ENCODE measurements around the gene C11orf98. TPM values are rescaled to one million over a fixed set of nuclear protein-coding genes. Genes with fewer than 3 reads are reported as not detected.

Gene C11orf98
- total RNA-seq, 1 donor from 2014 or later: 107 TPM

GRCh38 chr11:62667460-62667859 lies 2.5 kb upstream of the C11orf98 start:
- H3K9me3 Mint-ChIP-seq: no peaks in the 10 kb centered on the region
- intact Hi-C loops (cut with micrococcal nuclease): no loop called here
- ATAC-seq (ENCODE audit: low read depth): no peak
- ChIA-PET POLR2A (interaction anchor here (0.7 to 12.8 kb wide), 16 partner anchors 10 to 223 kb away, joined by 3 to 400 read pairs (median 12); partner anchors contain the start of genes BSCL2, EEF1G, GANAB and GNG3), CTCF (interaction anchor here (1.5 kb wide), 1 partner anchor 27 kb away, joined by 6 read pairs; no protein-coding TSS in a partner anchor)
- TF ChIP-seq CTCF (IDR thresholded peaks at IDR 0.05): no peak
- peak overlapping the region; percentile 88 for H3K27ac Mint-ChIP-seq
- H3K27me3 Mint-ChIP-seq: no peaks in the 10 kb centered on the region
- peaks cover 49% of the 10 kb centered on the region for H3K36me3 Mint-ChIP-seq (ENCODE audit: low read depth)
- H3K4me1 Mint-ChIP-seq: peaks cover 63% of the 10 kb centered on the region
- no peak for DNase-seq
- peak overlapping the region; percentile 97 for H3K4me3 Mint-ChIP-seq

- Mint-ChIP-seq H3K36me3 (ENCODE audit: low read depth) (peaks cover 45% of the 10 kb centered on the region), H3K4me1 (peaks cover 56% of the 10 kb centered on the region), H3K9me3 (no peaks in the 10 kb centered on the region), H3K27ac (peak overlapping the region; percentile 88), H3K27me3 (no peaks in the 10 kb centered on the region), H3K4me3 (peak overlapping the region; percentile 97)
- no peak for DNase-seq
- POLR2A ChIA-PET: interaction anchor here (0.5 to 12.8 kb wide), 28 partner anchors 11 to 727 kb away, joined by 3 to 400 read pairs (median 18); partner anchors contain the start of genes B3GAT3, BSCL2, EEF1G and GANAB
- CTCF ChIA-PET: interaction anchor here (1.5 kb wide), 1 partner anchor 28 kb away, joined by 6 read pairs; no protein-coding TSS in a partner anchor
- no peak for ATAC-seq (ENCODE audit: low read depth)
- TF ChIP-seq CTCF (IDR thresholded peaks at IDR 0.05): no peak
- intact Hi-C loops (cut with micrococcal nuclease): no loop called here
Observed at GRCh38 chr11:62666259-62666926, 1.4 kb upstream of the C11orf98 start.

- Mint-ChIP-seq H3K27ac (peak overlapping the region; percentile 88), H3K4me3 (peak overlapping the region; percentile 97), H3K4me1 (peaks cover 49% of the 10 kb centered on the region), H3K27me3 (no peaks in the 10 kb centered on the region), H3K36me3 (ENCODE audit: low read depth) (peaks cover 45% of the 10 kb centered on the region), H3K9me3 (no peaks in the 10 kb centered on the region)
- no peak for TF ChIP-seq CTCF (IDR thresholded peaks at IDR 0.05)
- DNase-seq (no peak), ATAC-seq (ENCODE audit: low read depth) (peak; percentile 33)
- ChIA-PET CTCF (interaction anchor here (0.8 to 2.1 kb wide), 10 partner anchors 10 to 241 kb away, joined by 3 to 12 read pairs (median 4); partner anchors contain the start of genes INTS5, SLC3A2 and TUT1), POLR2A (interaction anchor here (0.5 to 12.8 kb wide), 54 partner anchors 12 to 1652 kb away, joined by 3 to 400 read pairs (median 6); partner anchors contain the start of genes B3GAT3, BSCL2, EEF1G and EML3)
- intact Hi-C loops (cut with micrococcal nuclease): loop anchor here (1.0 to 2.0 kb wide), 9 partner anchors 12 to 216 kb away; partner anchors contain the start of genes EML3, GANAB, INTS5 and TMEM179B
Observed at GRCh38 chr11:62665599-62666258, 719 bp upstream of the C11orf98 start.

- no peak for TF ChIP-seq CTCF (IDR thresholded peaks at IDR 0.05)
- ChIA-PET POLR2A (interaction anchor here (0.6 to 12.8 kb wide), 55 partner anchors 11 to 1653 kb away, joined by 3 to 400 read pairs (median 7); partner anchors contain the start of genes B3GAT3, BSCL2, COX8A and EEF1G), CTCF (interaction anchor here (0.8 to 2.1 kb wide), 11 partner anchors 10 to 240 kb away, joined by 3 to 12 read pairs (median 4); partner anchors contain the start of genes INTS5, SLC3A2 and TUT1)
- Mint-ChIP-seq H3K27ac (peak overlapping the region; percentile 88), H3K36me3 (ENCODE audit: low read depth) (peaks cover 48% of the 10 kb centered on the region), H3K4me3 (peak overlapping the region; percentile 97), H3K27me3 (no peaks in the 10 kb centered on the region), H3K4me1 (peaks cover 40% of the 10 kb centered on the region), H3K9me3 (no peaks in the 10 kb centered on the region)
- DNase-seq: no peak
- intact Hi-C loops (cut with micrococcal nuclease): loop anchor here (1.0 to 2.0 kb wide), 9 partner anchors 11 to 217 kb away; partner anchors contain the start of genes EML3, GANAB, INTS5 and TMEM179B
- peak; percentile 43 for ATAC-seq (ENCODE audit: low read depth)
Observed at GRCh38 chr11:62664405-62665074, 470 bp downstream of the C11orf98 start.
